HG03139 (cell line): ENCODE data around the gene MPEG1.

Experiments
- ATAC-seq: cut with Tn5 transposase; IDR thresholded peaks from one replicate; pipeline ENCODE4 v1.9.1; 2021; ENCODE audit not compliant: unreplicated experiment

The MPEG1 gene

DNA sequence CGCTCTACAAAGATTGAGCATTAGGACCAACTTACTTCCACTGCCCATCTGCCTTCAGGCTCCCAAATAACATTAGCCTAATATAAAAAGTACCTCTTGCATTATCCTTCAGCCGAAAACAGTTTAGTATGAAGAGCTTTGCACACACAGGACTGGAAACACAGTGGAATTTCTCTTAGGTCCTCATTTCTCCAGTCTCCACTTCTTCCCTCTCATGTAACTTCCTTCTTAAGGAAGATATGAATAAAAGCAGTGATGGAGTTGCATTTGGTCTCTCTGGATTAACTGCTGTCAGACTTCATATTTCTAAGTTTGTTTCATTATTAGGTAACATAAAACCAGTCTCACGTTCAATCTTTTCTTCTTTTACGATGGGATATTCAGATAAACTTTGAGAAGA, 5.6 kb upstream of the MPEG1 start:
- ATAC-seq: no peak

- peak; percentile 79 for ATAC-seq
Measured at GRCh38 chr11:59216641-59217564, 4.2 kb upstream of the MPEG1 start.

- ATAC-seq: no peak
Measured at GRCh38 chr11:59214141-59214893, 1.6 kb upstream of the MPEG1 start.

DNA sequence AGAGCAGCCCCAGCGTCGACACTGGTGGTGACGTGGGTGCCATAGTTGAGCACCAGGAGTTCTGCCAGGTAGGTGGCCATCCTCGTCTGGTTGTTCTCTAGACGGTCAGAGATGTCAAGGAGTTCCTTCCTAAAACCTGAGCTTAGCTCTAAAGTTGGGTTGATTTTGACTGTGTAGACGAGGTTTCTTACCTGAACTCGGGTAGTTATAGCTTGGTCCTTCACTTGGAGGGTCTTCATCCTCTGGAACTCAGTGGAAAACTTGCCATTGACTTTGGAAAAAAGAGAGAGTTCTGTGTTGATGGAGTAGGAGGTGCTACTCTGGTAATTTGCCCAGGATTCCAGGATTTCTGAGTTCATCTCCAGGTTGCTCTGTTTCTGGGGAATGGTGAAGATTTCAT, 505 bp downstream of the MPEG1 start:
- ATAC-seq: no peak

DNA sequence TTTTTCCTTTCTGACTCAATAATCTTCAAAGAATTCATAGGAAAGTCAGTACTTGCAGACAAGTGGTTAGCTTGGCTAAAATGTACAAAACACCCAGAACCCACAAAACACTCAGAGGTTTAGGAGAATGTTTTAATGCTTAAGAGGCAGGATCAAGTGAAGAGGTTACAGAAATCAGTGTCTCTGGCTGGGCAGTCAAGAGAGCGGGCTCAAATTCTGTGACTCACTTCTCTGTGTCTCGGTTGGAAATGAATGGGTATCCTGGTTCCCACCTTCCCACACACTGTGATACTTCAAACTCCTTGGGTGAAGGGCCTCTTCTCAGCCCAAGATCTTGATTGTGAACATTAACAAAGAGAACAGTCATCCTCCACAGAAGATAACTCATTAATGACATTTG, 3.8 kb downstream of the MPEG1 start:
- no peak for ATAC-seq

DNA sequence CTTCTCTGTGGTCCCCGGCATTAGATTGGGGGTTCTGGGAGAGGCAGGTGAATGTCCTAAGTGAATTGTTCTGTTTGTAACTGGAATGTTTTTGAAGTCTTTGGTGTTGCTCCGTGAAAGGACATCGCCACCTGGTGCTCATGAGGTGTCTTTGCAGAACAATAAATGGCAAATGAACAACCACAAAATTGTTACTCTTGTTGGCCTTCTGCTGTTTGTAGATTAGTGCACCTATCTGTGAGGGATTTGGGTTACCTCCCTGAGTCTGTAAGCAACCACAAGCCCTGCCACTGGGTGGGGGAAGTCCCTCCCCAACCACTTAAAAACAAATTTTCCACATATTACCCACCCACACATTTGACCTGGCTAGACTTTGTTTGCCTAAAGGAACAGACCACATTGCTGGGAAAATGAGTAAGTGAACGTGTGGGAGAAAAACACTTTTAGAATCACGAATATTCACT, 4.7 kb downstream of the MPEG1 start:
- ATAC-seq: peak; percentile 54

DNA sequence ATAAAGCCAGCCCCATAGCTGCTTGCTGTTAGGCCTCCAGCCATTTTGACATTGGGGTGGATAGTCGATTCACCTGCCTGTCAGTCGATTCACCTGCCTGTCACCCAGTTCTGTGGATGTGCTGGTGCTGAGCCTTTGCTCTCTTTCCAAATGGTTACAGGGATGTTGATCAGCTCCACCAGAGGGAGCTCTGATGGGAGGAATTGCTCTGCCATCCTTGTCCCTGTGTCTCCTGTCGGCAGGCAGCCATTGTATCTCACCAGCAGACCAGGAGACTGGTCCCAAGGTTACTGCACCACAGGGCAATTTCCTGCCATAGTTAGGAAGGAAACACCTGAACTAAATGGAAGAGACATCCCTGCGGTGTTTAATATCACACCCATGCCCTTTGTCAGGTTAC, 6.1 kb downstream of the MPEG1 start:
- no peak for ATAC-seq

DNA sequence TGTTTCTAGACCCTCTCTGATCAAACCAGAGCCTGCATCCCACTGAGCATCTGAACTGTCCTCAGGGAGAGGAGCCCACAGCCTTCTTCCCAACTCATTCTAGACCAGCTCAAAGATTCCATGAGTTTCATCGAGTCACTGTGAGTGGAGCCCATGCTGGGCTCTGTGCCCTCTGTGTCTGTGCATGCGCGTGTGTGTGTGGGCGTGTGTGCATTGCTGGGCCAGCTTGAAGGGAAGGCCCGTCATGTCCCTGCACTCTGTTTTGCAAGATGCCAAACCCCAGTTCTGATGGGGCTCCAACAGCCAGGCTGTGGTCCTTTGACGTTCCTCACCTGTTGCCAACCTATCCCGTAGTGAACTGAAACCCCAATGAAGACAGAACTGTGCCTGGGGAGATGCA, 7.1 kb downstream of the MPEG1 start:
- no peak for ATAC-seq

GRCh38 chr11:59204746-59205145, 8.0 kb downstream of the MPEG1 start:
- no peak for ATAC-seq

DNA sequence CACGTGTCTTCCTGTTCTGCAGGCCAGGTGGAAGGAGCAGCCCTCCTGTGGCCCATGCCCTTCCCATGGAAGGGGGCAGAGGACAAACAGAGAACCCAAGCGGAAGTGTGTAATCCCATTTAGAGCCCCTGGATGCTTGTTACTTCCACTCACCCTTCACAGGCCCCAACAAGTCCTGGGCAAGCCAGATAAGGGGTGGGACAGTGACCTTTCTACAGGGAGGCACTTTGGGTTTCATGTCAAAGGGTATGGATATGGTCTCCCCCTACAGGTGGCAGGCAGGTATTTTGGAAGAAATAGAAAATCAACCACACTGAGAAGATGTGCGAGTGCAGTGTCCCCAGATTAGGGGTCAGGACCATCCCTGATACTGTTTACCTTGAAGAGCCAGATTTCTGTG, 11.4 kb downstream of the MPEG1 start:
- ATAC-seq: no peak

DNA sequence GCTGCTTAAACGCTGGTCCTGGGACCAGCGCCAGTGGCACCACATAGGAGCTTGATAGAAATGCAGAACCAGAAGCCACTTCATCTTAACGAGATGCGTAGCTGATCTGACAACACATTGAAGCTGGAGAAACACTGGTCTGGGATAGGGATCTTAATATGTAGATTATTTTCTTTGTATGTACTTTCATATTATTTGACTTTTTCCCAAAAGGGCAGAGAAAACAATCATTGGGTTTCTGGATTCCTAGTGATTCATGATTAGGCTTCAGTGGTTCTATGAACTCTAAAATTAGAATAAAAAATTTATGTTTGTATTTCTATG, 12.3 kb downstream of the MPEG1 start:
- no peak for ATAC-seq

GRCh38 chr11:59199546-59200422, 12.9 kb downstream of the MPEG1 start:
- no peak for ATAC-seq

- no peak for ATAC-seq
Measured at GRCh38 chr11:59198726-59199125, 14.0 kb downstream of the MPEG1 start.

GRCh38 chr11:59197991-59198390, 14.7 kb downstream of the MPEG1 start:
- ATAC-seq: no peak

- ATAC-seq: no peak
Measured at GRCh38 chr11:59196777-59197176, 15.9 kb downstream of the MPEG1 start.

DNA sequence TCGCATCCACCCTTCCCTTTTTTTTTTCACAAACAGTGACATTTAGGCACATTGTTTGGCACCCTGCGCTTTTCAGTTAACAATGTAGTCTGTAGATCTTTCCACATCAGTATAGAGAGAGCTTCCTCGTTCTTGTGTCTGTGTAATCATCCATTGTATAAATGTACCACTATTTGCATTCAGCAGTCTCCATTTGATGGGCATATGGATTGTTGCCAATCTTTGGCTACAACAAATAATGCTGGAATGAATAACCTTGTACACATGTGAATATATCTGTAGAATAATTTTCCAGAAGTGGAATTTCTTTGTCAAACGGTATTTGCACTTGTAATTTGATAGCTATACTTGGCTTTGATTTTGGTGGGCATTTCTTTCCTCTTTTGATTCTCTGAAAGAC, 17.1 kb downstream of the MPEG1 start:
- ATAC-seq: no peak

- no peak for ATAC-seq
Measured at GRCh38 chr11:59193587-59194130, 19.1 kb downstream of the MPEG1 start.

- no peak for ATAC-seq
Measured at GRCh38 chr11:59192446-59193020, 20.2 kb downstream of the MPEG1 start.

- no peak for ATAC-seq
Measured at GRCh38 chr11:59191890-59192289, 20.8 kb downstream of the MPEG1 start.

DNA sequence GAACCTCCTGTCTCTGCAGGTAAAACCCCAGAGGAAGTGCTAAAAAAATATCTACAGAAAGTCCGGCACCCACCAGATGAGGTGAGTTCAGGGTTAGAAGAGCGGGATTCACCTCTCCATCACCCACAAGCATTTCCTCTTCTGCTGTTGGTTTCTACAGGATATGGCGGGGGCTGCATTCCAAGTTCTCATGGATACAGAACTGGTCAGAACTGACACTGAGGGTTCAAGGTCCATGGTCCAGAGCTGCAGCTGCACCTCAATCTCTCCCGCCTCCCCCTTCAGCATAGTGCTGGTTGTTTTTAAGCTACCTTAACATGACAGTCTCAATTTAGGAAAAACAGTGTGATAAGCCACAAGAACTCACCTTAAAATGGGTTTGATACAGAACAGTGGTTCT, 21.6 kb downstream of the MPEG1 start:
- ATAC-seq: no peak

DNA sequence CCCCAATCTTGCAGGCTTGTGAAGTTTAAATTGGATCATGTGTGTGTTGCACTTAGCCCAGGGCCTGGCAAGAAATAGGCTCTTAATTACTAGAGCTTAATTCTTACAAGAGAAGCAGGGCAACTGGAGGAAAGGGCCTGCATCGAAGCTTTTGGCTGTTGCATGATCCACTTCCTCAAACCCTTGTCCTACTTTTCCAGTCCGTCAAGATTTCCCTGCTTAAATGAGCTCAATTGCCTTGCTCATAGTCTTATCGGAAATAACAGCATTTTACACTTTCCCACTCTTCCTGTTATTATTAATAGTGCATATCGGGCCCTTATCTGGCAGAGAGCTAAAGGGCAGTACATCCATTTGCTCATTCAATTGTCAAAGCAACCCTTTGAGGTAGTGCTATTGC, 22.7 kb downstream of the MPEG1 start:
- ATAC-seq: no peak
